Fibroblast of lung (primary cell): ENCODE data around the gene SERGEF. TPM values are rescaled to one million over a fixed set of nuclear protein-coding genes. Genes with fewer than 3 reads are reported as not detected.

Source experiments
- DNase-seq, 2 donors: peaks; one replicate each; pipeline versions ENCODE4 v3.0.0 to v3.0.0-alpha.2; 2010; ENCODE audit warnings: low read depth in 2 of 2
- H2AFZ ChIP-seq: 2 replicates; pipeline ENCODE4 v1.5.1; 2012; ENCODE audit warnings: low read length, control low read depth, inconsistent platforms
- H3K27ac ChIP-seq: 2 replicates; pipeline ENCODE4 v1.5.1; 2011; ENCODE audit warnings: low read length, control low read depth; ENCODE audit not compliant: insufficient read depth
- H3K27me3 ChIP-seq: 2 replicates; pipeline ENCODE4 v1.5.1; 2011; ENCODE audit warnings: mild to moderate bottlenecking, low read length; ENCODE audit not compliant: control insufficient read depth, insufficient read depth
- H3K36me3 ChIP-seq: 2 replicates; pipeline ENCODE4 v1.5.1; 2011; ENCODE audit warnings: low read length; ENCODE audit not compliant: control insufficient read depth, insufficient read depth
- H3K4me1 ChIP-seq: 2 replicates; pipeline ENCODE4 v1.5.1; 2011; ENCODE audit warnings: low read length; ENCODE audit not compliant: control insufficient read depth, insufficient read depth; ENCODE audit errors: extremely low read depth
- H3K4me2 ChIP-seq: 2 replicates; pipeline ENCODE4 v1.5.1; 2011; ENCODE audit warnings: low read length, control low read depth; ENCODE audit not compliant: insufficient read depth; ENCODE audit errors: extremely low read depth
- H3K4me3 ChIP-seq, 4 experiments: fragments of 200-600 bp in 1 of 4; sonication (generic) in 1 of 4; replicated peaks in 1 of 4; 2 replicates each; pipeline ENCODE4 v1.5.1; 2011 to 2016; ENCODE audit warnings: low read length in 4 of 4, low read depth in 3 of 4, mild to moderate bottlenecking in 3 of 4, control low read depth in 2 of 4, inconsistent platforms in 1 of 4, mixed read lengths in 1 of 4; ENCODE audit not compliant: insufficient read depth in 1 of 4; ENCODE audit errors: control extremely low read depth in 1 of 4
- H3K79me2 ChIP-seq: 2 replicates; pipeline ENCODE4 v1.5.1; 2012; ENCODE audit warnings: mild to moderate bottlenecking, low read length, inconsistent platforms; ENCODE audit not compliant: control insufficient read depth, insufficient read depth
- H3K9ac ChIP-seq: 2 replicates; pipeline ENCODE4 v1.5.1; 2011; ENCODE audit warnings: mild to moderate bottlenecking, low read length, control low read depth; ENCODE audit not compliant: insufficient read depth
- H3K9me3 ChIP-seq: 2 replicates; pipeline ENCODE4 v1.5.1; 2012; ENCODE audit warnings: low read depth, low read length; ENCODE audit not compliant: control insufficient read depth, insufficient read depth
- H4K20me1 ChIP-seq: 2 replicates; pipeline ENCODE4 v1.5.1; 2011; ENCODE audit warnings: low read length; ENCODE audit not compliant: control insufficient read depth, insufficient read depth; ENCODE audit errors: extremely low read depth
- CTCF ChIP-seq, 2 donors: IDR thresholded peaks in 1 of 2; conservative IDR thresholded peaks in 1 of 2; 1 replicate in 1 of 2; 2 replicates in 1 of 2; pipeline ENCODE4 v1.5.1; 2011 to 2012; ENCODE audit warnings: low read length in 2 of 2, control low read depth in 1 of 2, inconsistent platforms in 1 of 2, low read depth in 1 of 2, mild to moderate bottlenecking in 1 of 2
- EZH2 ChIP-seq: IDR thresholded peaks from 2 replicates; pipeline ENCODE4 v1.5.1; 2012; ENCODE audit warnings: low read length, control low read depth, mild to moderate bottlenecking; ENCODE audit errors: missing control alignments
- polyA plus RNA-seq, 2 donors: library from polyadenylated mRNA; depleted of rRNA in 1 of 2; stranded (reverse) in 1 of 2; unstranded in 1 of 2; fragments of >200 nt; gene quantifications; 2 replicates each; pipeline ENCODE4 v1.2.1, GENCODE V29; 2011 to 2012; ENCODE audit warnings: missing spikeins in 1 of 2
- total RNA-seq: library from RNA; depleted of rRNA; stranded (reverse); fragments of >200 nt; gene quantifications from 2 replicates; pipeline ENCODE4 v1.2.1, GENCODE V29; 2014

SERGEF gene
- total and polyA plus RNA-seq, 2 donors (not counting 1 experiment from before 2014, with no cell fraction given) = 14.5 to 38.5 TPM

- Histone ChIP-seq H3K4me3 (no peak overlapping the region), H3K36me3 (no peaks in the 10 kb centered on the region), H3K4me1 (peaks cover 2% of the 10 kb centered on the region), H3K9me3 (no peaks in the 10 kb centered on the region), H3K27me3 (no peaks in the 10 kb centered on the region), H3K9ac (no peak overlapping the region), H2AFZ (no peak overlapping the region), H3K4me2 (no peak overlapping the region), H3K79me2 (no peaks in the 10 kb centered on the region), H4K20me1 (no peaks in the 10 kb centered on the region), H3K27ac (no peak overlapping the region)
- TF ChIP-seq EZH2 (no peak), CTCF (conservative IDR thresholded peaks at IDR 0.05 in 1 of 2, IDR thresholded peaks at IDR 0.05 in 1 of 2; ENCODE audit: low read depth in 1 of 2, low read length in 2 of 2) (no peak)
- DNase-seq = peak; percentile 62 to 90
Observed at GRCh38 chr11:17821648-17822400, 191.0 kb downstream of the SERGEF start.

GRCh38 chr11:17816232-17816931 is 196.5 kb downstream of the SERGEF start:
- no peak for TF ChIP-seq CTCF (conservative IDR thresholded peaks at IDR 0.05 in 1 of 2, IDR thresholded peaks at IDR 0.05 in 1 of 2; ENCODE audit: low read depth in 1 of 2, low read length in 2 of 2)
- TF ChIP-seq EZH2 = no peak
- H3K4me3 ChIP-seq = no peak overlapping the region
- no peaks in the 10 kb centered on the region for H4K20me1 ChIP-seq
- no peak overlapping the region for H3K9ac ChIP-seq
- H3K4me1 ChIP-seq = no peaks in the 10 kb centered on the region
- no peaks in the 10 kb centered on the region for H3K79me2 ChIP-seq
- no peaks in the 10 kb centered on the region for H3K27me3 ChIP-seq
- H3K4me2 ChIP-seq = no peak overlapping the region
- no peaks in the 10 kb centered on the region for H3K36me3 ChIP-seq
- DNase-seq = peak in 1 of 2 donors; percentile 11
- no peak overlapping the region for H3K27ac ChIP-seq
- no peaks in the 10 kb centered on the region for H3K9me3 ChIP-seq
- H2AFZ ChIP-seq = no peak overlapping the region

GRCh38 chr11:17814546-17814945 is 198.3 kb downstream of the SERGEF start:
- H3K4me3 ChIP-seq = no peak overlapping the region
- DNase-seq = peak in 1 of 2 donors; percentile 67
- H3K4me2 ChIP-seq = no peak overlapping the region
- H3K27ac ChIP-seq = no peak overlapping the region
- no peak overlapping the region for H3K9ac ChIP-seq
- no peaks in the 10 kb centered on the region for H4K20me1 ChIP-seq
- H3K36me3 ChIP-seq = no peaks in the 10 kb centered on the region
- no peaks in the 10 kb centered on the region for H3K79me2 ChIP-seq
- no peaks in the 10 kb centered on the region for H3K4me1 ChIP-seq
- TF ChIP-seq EZH2 = no peak
- TF ChIP-seq CTCF (conservative IDR thresholded peaks at IDR 0.05 in 1 of 2, IDR thresholded peaks at IDR 0.05 in 1 of 2; ENCODE audit: low read depth in 1 of 2, low read length in 2 of 2) = no peak
- H3K9me3 ChIP-seq = no peaks in the 10 kb centered on the region
- H2AFZ ChIP-seq = no peak overlapping the region
- no peaks in the 10 kb centered on the region for H3K27me3 ChIP-seq
